ENCODE results near the gene SLC8A2. TPM values are rescaled to one million over a fixed set of nuclear protein-coding genes. Genes with fewer than 3 reads are reported as not detected.

The SLC8A2 gene
- total and polyA plus RNA-seq, 3 donors from 2014 or later, result 4.2 to 12.9 (median 5.0) TPM

DNA sequence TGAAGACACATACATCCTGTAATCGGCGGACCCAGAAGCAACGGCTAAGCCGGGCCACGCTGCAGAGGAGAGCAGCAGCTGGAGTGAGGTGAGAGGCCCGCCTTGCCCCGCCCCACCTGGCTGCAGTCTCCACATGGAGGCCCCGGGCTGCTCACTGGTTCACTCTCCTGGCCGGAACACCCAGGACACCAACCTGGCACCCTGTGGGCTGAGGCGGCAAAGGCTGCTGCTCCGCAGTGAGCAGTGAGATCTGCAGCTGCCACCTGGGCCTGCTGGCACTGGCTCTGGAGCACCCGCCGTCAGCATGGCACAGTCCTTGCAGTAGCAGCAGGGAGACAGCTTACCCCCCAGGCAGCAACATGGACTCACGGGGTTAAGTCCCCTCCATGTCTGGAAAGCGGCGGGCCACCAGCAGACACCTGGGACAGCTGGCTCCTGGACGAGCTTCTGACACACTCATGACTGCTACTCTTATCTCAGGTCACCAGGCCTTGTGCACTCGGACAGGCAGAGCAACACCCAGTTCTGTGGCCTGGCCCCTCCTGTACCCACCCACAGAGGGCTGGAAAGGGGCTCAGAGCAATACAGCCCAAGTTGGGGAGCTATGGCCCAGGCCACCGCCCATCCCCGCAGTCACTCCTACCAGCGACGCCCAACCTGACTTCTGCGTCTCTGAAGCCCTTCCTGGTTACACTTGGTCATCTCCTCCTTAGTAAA is 25.5 kb upstream of the SLC8A2 start:
- no peak for DNase-seq
- 85 to 91% methylated on average over 10 to 20 of the region's 23 CpGs for WGBS, 2 donors
- no peaks in the 10 kb centered on the region for H3K9me3 ChIP-seq
- no peaks in the 10 kb centered on the region for H3K4me1 ChIP-seq
- intact Hi-C loops (cut with DNase I; ENCODE audit: low total_unique reads), result no loop called here
- H3K36me3 ChIP-seq (ENCODE audit: low read depth, missing control alignments), result no peaks in the 10 kb centered on the region
- H3K27me3 ChIP-seq, result no peaks in the 10 kb centered on the region
- TF ChIP-seq POLR2A (IDR thresholded peaks at IDR 0.05), result no peak
- TF ChIP-seq, protein P1, sequence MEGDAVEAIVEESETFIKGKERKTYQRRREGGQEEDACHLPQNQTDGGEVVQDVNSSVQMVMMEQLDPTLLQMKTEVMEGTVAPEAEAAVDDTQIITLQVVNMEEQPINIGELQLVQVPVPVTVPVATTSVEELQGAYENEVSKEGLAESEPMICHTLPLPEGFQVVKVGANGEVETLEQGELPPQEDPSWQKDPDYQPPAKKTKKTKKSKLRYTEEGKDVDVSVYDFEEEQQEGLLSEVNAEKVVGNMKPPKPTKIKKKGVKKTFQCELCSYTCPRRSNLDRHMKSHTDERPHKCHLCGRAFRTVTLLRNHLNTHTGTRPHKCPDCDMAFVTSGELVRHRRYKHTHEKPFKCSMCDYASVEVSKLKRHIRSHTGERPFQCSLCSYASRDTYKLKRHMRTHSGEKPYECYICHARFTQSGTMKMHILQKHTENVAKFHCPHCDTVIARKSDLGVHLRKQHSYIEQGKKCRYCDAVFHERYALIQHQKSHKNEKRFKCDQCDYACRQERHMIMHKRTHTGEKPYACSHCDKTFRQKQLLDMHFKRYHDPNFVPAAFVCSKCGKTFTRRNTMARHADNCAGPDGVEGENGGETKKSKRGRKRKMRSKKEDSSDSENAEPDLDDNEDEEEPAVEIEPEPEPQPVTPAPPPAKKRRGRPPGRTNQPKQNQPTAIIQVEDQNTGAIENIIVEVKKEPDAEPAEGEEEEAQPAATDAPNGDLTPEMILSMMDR (IDR thresholded peaks at IDR 0.05), result no peak
- H3K27ac ChIP-seq, result no peak overlapping the region
- H3K4me3 ChIP-seq, result no peak overlapping the region

DNA sequence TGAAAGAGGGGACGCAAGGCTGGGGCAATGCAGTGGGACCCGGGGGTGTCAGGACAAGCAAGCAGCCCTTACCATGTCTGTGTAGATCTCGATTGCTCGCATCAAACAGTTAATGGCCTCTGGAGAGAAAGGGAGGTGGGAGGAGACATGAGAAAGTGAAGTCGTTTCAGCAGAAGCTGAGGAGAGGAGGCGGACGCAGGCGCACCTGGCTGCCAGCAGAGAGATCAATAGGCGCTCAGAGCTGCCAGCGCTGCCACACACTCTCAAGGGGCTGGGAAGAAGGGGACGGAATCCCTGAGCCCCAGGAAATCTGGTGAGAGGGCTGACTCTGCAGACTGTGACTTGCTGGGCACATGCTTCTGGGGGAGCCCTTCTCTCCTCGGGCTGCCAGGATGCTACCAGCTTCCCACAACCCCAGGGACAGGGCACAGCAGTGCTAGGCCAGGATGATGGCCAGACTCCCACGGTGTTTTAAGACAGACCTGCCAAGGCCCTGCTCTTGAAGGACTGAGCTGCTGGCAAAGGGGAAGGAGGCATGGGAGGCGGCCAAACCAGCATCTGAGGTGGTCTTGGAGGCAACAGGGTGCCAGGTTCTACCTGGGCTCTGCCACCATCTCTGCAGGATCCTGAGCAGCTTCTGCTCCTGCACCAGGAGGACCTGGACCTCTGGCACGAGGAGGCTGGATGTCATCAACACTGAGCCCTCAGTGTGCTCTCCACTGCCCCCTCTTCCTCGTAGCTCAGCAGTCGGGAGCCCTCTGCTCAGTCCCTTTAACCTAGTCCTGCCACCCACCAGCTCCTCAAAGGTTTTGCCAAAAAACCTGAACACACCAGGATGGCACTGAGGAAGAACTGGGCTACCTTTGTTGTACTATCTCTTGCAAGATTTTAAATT is 24.0 kb upstream of the SLC8A2 start:
- 73 to 77% methylated on average over 15 to 17 of the region's 17 CpGs for WGBS, 2 donors
- intact Hi-C loops (cut with DNase I; ENCODE audit: low total_unique reads), result no loop called here
- Histone ChIP-seq H3K27ac (no peak overlapping the region), H3K4me3 (no peak overlapping the region), H3K27me3 (no peaks in the 10 kb centered on the region), H3K4me1 (no peaks in the 10 kb centered on the region), H3K36me3 (ENCODE audit: low read depth, missing control alignments) (no peaks in the 10 kb centered on the region), H3K9me3 (no peaks in the 10 kb centered on the region)
- no peak for TF ChIP-seq POLR2A (IDR thresholded peaks at IDR 0.05)
- TF ChIP-seq, protein P1 (IDR thresholded peaks at IDR 0.05), result no peak
- no peak for DNase-seq

DNA sequence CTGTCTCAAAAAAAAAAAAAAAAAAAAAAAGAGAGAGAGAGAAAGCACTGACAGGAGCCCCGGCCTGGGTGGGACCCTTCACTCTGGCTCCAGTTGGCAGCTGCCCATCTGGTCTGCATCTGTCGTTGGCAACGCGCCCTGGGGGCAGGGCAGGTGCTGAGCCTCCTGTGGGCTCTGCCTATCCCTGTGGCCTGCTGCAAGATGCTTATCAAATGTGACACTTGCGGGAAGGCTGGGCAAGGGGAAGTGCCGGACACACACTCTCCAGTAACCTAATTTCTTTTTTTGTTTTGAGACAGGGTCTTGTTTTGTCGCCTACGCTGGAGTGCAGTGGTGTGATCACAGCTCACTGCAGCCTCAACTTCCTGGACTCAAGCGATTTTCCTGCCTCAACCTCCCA is 23.0 kb upstream of the SLC8A2 start:
- DNase-seq, result no peak
- Histone ChIP-seq H3K4me3 (no peak overlapping the region), H3K27me3 (no peaks in the 10 kb centered on the region), H3K9me3 (no peaks in the 10 kb centered on the region), H3K27ac (no peak overlapping the region), H3K4me1 (no peaks in the 10 kb centered on the region), H3K36me3 (ENCODE audit: low read depth, missing control alignments) (no peaks in the 10 kb centered on the region)
- 70 to 77% methylated on average over 9 of the region's 9 CpGs for WGBS, 2 donors
- TF ChIP-seq POLR2A (IDR thresholded peaks at IDR 0.05), result no peak
- TF ChIP-seq, protein P1 (IDR thresholded peaks at IDR 0.05), result no peak
- intact Hi-C loops (cut with DNase I; ENCODE audit: low total_unique reads), result no loop called here

DNA sequence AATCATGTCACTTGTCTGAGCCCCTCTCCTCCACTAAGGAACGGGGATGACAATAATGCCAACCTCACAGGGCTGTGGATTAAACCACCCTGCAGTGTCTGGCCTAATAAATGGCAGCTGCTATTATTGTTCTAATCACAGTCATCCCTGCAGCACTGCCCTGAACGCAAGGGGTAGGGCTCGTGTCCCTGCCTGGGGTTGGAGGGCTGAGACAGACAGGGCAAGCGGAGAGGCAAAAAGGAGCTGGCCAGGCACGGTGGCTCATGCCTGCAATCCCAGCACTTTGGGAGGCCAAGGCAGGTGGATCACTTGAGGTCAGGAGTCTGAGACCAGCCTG is 22.5 kb upstream of the SLC8A2 start:
- 84 to 92% methylated on average over 5 of the region's 5 CpGs for WGBS, 2 donors
- intact Hi-C loops (cut with DNase I; ENCODE audit: low total_unique reads), result no loop called here

More for the DNA sequence above, 22.5 kb upstream of the SLC8A2 start:
- Histone ChIP-seq H3K9me3 (no peaks in the 10 kb centered on the region), H3K27me3 (no peaks in the 10 kb centered on the region), H3K27ac (no peak overlapping the region), H3K4me1 (no peaks in the 10 kb centered on the region), H3K4me3 (no peak overlapping the region), H3K36me3 (ENCODE audit: low read depth, missing control alignments) (no peaks in the 10 kb centered on the region)
- DNase-seq, result no peak
- no peak for TF ChIP-seq POLR2A (IDR thresholded peaks at IDR 0.05)
- TF ChIP-seq, protein P1 (IDR thresholded peaks at IDR 0.05), result no peak
